Mucosa of rectum (tissue), 2 donors: ENCODE measurements around the gene TBC1D24.
A peak's percentile ranks its signal among the peaks of the same experiment; 100 is the strongest.
"Not testable (repeated sequence)": the region's sequence is repeated elsewhere in the genome, so short reads cannot be mapped to it uniquely, and the experiment has no call there.

ENCODE experiments used
- H3K27ac ChIP-seq, 2 donors: one replicate each; pipeline ENCODE4 v1.7.0; 2013; ENCODE audit warnings: inconsistent platforms in 2 of 2, low read depth in 2 of 2, low read length in 2 of 2
- H3K27me3 ChIP-seq, 2 donors: one replicate each; pipeline ENCODE4 v1.7.0; 2013; ENCODE audit warnings: low read length in 2 of 2; ENCODE audit not compliant: control insufficient read depth in 2 of 2, insufficient read depth in 2 of 2
- H3K36me3 ChIP-seq, 2 donors: one replicate each; pipeline ENCODE4 v1.7.0; 2013; ENCODE audit warnings: low read length in 2 of 2; ENCODE audit not compliant: control insufficient read depth in 2 of 2, insufficient read depth in 2 of 2
- H3K4me1 ChIP-seq, 2 donors: one replicate each; pipeline ENCODE4 v1.7.0; 2013; ENCODE audit warnings: low read length in 2 of 2, mild to moderate bottlenecking in 1 of 2; ENCODE audit not compliant: control insufficient read depth in 2 of 2, insufficient read depth in 2 of 2
- H3K4me3 ChIP-seq, 2 donors: one replicate each; pipeline ENCODE4 v1.7.0; 2013; ENCODE audit warnings: low read length in 2 of 2
- H3K9ac ChIP-seq, 2 donors: one replicate each; pipeline ENCODE4 v1.7.0; 2013; ENCODE audit warnings: low read length in 2 of 2, low read depth in 1 of 2, mild to moderate bottlenecking in 1 of 2
- H3K9me3 ChIP-seq, 2 donors: one replicate each; pipeline ENCODE4 v1.7.0; 2013; ENCODE audit warnings: low read length in 2 of 2; ENCODE audit not compliant: control insufficient read depth in 2 of 2
- donor health status: healthy.
- donor health status: Normal muscosa, but diverticular disease.

Gene TBC1D24

DNA sequence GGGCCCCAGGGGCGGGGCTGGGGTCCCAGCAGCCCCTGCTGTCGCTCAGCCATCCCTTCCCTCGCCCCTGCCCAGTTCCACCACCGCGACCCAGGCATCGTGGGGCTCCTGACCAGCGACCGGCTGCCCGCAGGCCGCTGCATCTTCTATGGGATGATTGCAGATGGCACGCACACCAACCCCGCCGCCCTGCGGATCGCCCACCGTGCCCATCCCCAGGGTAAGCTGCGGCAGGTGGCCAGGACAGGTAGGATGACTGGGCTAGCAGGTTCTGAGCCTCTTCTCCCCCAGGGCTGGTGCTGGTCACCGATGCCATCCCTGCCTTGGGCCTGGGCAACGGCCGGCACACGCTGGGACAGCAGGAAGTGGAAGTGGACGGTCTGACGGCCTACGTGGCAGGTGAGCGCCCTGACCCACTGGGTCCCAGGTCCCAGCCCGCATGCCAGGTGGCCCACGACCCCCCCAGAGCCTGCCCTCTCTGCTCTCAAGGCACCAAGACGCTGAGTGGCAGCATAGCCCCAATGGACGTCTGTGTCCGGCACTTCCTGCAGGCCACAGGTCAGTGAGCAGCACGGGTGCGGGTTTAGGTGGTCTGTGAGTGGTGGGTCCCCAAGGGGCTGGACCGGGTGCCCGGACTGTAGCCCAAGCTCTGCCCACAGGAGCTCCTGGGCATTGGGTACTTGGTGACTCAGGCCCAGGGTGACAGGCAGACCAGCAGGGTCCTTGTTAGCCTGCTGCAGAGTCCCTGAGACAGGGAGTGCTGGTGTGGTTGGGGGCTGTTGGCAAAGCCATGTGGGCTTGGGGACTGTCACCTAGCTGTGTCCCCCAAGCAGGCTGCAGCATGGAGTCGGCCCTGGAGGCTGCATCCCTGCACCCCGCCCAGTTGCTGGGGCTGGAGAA lies 53.5 kb downstream of the TBC1D24 start:
- Histone ChIP-seq H3K27ac (no peak overlapping the region), H3K27me3 (no peaks in the 10 kb centered on the region), H3K4me3 (no peak overlapping the region), H3K36me3 (peaks cover 27 to 31% of the 10 kb centered on the region in 2 donors), H3K4me1 (peaks cover 20 to 26% of the 10 kb centered on the region in 2 donors), H3K9me3 (no peaks in the 10 kb centered on the region), H3K9ac (no peak overlapping the region)

DNA sequence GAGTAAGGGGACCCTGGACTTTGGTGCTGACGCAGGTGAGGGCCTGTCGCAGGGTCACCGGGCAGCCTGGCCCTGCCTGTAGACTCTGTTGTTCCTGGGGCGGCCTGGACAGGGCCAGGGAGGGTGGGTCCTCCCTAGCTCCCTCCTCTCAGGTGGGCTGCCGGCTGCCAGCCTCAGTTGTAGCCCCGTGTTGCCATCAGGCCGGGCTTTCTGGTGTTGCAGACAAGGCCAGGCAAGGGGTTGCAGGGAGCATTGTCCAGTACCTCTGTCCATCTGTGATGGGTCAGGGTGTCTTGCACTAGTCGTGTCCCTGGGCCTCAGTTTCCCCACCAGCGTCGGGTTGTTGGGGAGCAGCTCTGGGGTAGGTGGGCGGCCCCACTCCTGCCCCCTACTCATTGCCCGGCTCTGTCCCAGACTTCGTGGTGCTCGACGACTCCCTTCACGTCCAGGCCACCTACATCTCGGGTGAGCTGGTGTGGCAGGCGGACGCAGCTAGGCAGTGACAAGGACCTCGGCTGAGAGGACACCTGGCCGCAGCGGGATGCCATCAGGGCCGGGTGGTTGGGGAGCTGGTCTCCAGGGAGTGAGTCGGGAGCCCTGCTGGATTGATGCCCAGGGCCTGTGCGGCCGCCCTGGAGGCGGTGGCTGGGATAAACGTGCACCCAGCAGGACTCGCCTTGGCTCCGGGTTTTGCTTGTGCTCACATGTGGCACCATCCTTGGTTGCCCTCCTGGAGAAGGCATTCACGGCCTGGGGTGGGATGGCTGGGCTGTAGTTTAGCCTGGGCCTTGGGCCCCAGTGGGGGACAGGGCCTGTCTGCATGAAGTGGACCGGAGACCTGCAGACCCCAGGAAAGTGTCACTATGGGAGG lies 54.4 kb downstream of the TBC1D24 start:
- Histone ChIP-seq H3K4me3 (no peak overlapping the region), H3K27ac (no peak overlapping the region), H3K27me3 (no peaks in the 10 kb centered on the region), H3K9ac (no peak overlapping the region), H3K36me3 (peaks cover 19 to 28% of the 10 kb centered on the region in 2 donors), H3K4me1 (peaks cover 14 to 18% of the 10 kb centered on the region in 2 donors), H3K9me3 (no peaks in the 10 kb centered on the region)

DNA sequence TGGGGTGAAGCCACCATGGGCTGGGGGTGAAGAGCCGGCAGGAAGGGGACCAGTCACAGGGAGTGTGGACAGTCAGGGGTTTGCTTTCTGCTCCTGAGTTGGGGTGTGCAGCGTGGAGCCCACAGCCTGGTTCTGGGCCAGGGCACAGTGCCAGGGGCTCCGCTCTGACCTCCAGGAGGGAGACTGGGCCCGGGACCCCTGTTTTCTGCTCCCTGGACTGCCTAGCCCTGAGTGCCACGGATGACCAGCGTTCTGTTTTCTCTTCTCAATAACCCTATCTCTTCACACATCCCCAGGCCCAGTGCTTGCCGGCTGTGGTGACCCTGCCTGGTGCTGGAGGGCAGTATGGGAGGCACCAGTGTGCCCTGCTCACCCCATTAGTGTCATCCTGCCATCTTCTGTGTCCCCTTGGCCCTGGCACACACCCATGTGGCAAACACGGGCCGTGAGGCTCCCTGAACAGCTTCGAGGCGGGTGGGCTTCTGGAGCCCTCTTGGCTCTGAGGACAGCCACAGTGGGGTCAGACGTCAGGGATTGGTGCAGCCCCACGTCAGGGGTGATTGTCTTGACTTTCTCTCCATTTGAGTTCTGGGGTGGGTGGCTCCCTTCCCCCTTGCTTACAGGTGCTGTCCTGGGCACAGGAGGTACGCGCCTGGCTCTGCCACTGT lies 55.2 kb downstream of the TBC1D24 start:
- Histone ChIP-seq H3K36me3 (peaks cover 14 to 28% of the 10 kb centered on the region in 2 donors), H3K27ac (no peak overlapping the region), H3K4me1 (peaks cover 7 to 12% of the 10 kb centered on the region in 2 donors), H3K9ac (no peak overlapping the region), H3K4me3 (no peak overlapping the region), H3K27me3 (no peaks in the 10 kb centered on the region), H3K9me3 (no peaks in the 10 kb centered on the region)

- Histone ChIP-seq H3K27me3 (no peaks in the 10 kb centered on the region), H3K36me3 (peaks cover 14 to 28% of the 10 kb centered on the region in 2 donors), H3K9me3 (no peaks in the 10 kb centered on the region), H3K27ac (peak overlapping the region in 1 of 2 donors; percentile 99), H3K4me1 (peaks cover 7 to 12% of the 10 kb centered on the region in 2 donors), H3K9ac (peak overlapping the region in 1 of 2 donors; percentile 96), H3K4me3 (no peak overlapping the region)
These were observed 55.8 kb downstream of the TBC1D24 start for GRCh38 chr16:2530629-2531318.

- peak within 1 kb of the TSS; percentile 96 to 99 for H3K9ac ChIP-seq
- H3K36me3 ChIP-seq, result peaks cover 10 to 22% of the 10 kb centered on the region in 2 donors
- peak within 1 kb of the TSS; percentile 78 to 84 for H3K4me3 ChIP-seq
- no peaks in the 10 kb centered on the region for H3K9me3 ChIP-seq
- H3K27me3 ChIP-seq, result no peaks in the 10 kb centered on the region
- H3K27ac ChIP-seq, result peak within 1 kb of the TSS; percentile 96 to 99
- H3K4me1 ChIP-seq, result peaks cover 12 to 16% of the 10 kb centered on the region in 2 donors
These were observed 56.4 kb downstream of the TBC1D24 start, which contains the start of gene CEMP1 for GRCh38 chr16:2531371-2531695. Gene CEMP1 (minus strand): TSS chr16:2531408. CDS start chr16:2531073, 335 bp downstream.

DNA sequence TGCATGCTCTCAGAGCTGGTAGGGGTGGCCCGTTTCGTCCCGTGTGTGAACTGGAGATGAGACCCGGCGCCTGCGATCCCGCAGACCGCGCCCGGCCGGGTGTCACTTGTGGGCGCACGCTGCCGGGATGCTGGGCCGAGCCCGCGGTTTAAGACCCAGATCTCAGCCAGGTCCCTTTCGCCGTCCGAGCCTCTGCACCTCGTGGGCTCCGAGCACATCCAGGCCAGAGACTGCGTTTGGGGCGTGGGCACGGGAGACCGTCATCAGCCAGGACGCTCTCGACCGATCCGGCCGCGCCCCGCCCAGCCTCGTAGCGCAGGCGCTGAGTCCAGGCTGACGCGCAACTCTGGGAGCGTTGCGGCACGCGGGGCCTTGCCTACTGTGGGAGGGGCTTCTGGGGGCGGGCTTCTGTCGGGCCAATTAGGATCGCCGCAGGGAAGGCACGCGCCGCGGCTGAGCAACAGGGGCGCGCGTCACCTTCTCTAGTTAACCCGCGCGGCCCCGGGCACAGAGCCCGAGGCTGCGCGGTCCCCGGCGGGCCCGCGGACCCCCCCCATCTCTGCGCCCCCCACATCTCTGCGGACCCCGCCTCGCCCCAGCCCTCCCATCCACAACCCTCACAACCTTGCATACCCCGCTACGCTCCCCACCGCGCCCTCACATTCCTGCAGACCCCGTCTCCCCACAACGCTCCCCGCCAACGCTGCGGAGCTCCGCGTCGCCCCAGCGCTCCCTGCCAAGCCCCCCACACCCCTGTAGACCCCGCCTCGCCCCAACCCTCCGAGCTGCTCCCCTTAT lies 57.0 kb downstream of the TBC1D24 start:
- H3K27ac ChIP-seq, result peak overlapping the region; percentile 96 to 99
- H3K4me1 ChIP-seq, result peaks cover 13 to 18% of the 10 kb centered on the region in 2 donors
- H3K9ac ChIP-seq, result peak overlapping the region; percentile 96 to 99
- H3K9me3 ChIP-seq, result no peaks in the 10 kb centered on the region
- peak overlapping the region; percentile 78 to 84 for H3K4me3 ChIP-seq
- H3K27me3 ChIP-seq, result no peaks in the 10 kb centered on the region
- H3K36me3 ChIP-seq, result peaks cover 9 to 21% of the 10 kb centered on the region in 2 donors

DNA sequence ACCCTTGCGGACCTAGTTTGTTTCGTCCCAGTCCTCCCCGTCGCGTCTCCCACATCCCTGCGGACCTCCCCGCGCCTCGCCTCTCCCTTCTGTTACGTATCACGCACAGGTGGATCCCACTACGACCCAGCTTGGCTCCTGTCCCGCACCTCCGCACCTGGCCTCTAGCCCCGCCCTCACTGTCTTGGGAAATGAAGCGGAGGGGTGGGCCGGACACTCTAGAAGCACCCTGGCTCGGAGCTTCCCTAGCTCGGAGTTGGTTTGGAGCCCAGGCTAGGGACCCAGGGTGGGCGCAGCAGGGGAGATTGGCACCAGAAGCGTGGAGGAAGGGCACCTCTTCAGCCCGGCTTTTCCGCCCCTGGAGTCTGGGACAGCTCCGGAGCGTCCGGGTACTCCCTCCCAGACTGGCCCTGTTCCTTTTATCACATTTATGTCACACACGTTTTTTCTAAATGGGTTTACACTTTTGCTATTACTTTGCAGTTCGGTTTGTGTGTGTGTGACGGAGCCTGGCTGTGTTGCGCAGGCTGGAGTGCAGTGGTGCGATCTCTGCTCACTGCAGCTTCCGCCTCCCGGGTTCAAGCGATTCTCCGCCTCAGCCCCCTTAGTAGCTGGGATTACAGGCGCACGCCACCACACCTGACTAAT lies 57.7 kb downstream of the TBC1D24 start:
- H3K4me1 ChIP-seq, result peaks cover 13 to 23% of the 10 kb centered on the region in 2 donors
- peak overlapping the region; percentile 96 to 99 for H3K27ac ChIP-seq
- peaks cover 6 to 17% of the 10 kb centered on the region in 2 donors for H3K36me3 ChIP-seq
- no peaks in the 10 kb centered on the region for H3K27me3 ChIP-seq
- peak overlapping the region; percentile 76 to 84 for H3K4me3 ChIP-seq
- H3K9ac ChIP-seq, result peak overlapping the region; percentile 96 to 99
- H3K9me3 ChIP-seq, result no peaks in the 10 kb centered on the region

DNA sequence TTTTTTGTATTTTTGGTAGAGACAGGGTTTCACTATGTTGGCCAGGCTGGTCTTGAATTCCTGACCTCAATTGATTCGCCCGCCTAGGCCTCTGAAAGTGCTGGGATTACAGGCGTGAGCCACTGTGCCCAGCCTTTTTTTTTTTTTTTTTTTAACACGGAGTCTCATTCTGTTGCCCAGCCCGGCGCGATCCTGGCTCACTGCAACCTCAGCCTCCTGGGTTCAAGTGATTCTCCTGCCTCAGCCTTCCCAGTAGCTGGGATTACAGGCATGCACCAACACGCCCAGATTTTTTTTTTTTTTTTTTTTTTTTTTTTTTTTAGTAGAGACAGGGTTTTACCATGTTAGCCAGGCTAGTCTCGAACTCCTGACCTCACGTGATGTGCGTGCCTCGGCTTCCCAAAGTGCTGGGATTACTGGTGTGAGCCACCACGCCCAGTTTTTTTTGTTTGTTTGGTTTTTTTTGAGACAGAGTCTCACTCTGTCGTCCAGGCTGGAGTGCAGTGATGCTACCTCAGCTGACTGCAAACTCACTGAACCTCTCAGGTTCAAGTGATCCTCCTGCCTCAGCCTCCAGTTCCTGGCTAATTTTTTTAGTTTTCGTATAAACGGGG lies 58.3 kb downstream of the TBC1D24 start:
- not testable (repeated sequence) for H3K27me3 ChIP-seq, H3K9me3 ChIP-seq
- H3K4me1 ChIP-seq, result peaks cover 13 to 23% of the 10 kb centered on the region in 2 donors
- H3K4me3 ChIP-seq, result peak overlapping the region; percentile 76 to 84
- peak overlapping the region; percentile 96 to 99 for H3K27ac ChIP-seq
- H3K36me3 ChIP-seq, result peaks cover 6 to 14% of the 10 kb centered on the region in 2 donors
- H3K9ac ChIP-seq, result peak overlapping the region in 1 of 2 donors; percentile 96
